ENCODE data around the gene TENM3. TPM values are rescaled to one million over a fixed set of nuclear protein-coding genes. Genes with fewer than 3 reads are reported as not detected.

The TENM3 gene
- total and polyA plus RNA-seq, 2 donors (not counting 3 experiments of a cell fraction or from before 2014, with no cell fraction given) = 3.2 to 6.2 TPM

DNA sequence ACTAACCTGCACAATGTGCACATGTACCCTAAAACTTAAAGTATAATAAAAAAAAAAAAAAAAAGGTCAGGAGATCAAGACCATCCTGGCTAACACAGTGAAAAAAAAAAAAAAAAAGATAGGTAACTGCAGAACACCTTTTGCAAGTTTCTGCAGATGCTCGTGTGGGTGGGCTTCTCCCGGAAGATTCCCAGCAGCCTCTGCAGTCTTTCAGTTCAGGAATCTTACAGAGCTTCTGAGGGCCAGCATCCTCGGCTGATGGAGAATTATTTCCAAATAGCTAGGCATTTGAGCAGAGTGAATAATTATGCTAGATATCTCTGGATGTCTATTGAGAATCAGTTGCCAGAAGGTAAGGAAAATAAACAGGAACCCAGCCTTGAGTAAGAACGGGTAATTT is 373.3 kb downstream of the TENM3 start:
- dilution Hi-C loops (cut with MboI; ENCODE audit: extremely low pct_ligation_motif_present, low sequenced_read_pairs) = no loop called here
- no peak for FAIRE-seq

DNA sequence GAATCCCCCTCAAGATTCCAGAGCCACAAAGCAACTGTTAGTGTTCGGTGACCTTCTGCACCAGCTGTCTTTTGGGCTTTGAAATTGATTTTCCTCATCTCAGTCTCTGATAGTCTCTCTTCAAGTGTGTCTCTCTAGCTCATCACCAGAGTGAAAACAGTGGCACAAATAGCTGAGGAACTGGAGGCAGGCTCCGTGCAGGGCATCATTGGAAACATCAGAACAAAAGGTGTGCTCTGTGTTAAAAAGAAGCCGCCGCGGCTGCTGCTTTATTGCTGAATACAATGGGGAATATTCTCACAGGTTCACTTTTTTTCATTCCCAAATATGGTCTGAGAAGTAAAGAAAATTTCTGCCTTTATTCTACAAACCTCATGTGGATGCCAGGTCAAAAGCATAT is 376.5 kb downstream of the TENM3 start:
- H3K9ac ChIP-seq (replicated peaks; ENCODE audit: extremely low read depth, insufficient read depth, low read length) = no peak overlapping the region
- no peak overlapping the region for H3K4me3 ChIP-seq (replicated peaks in 1 of 3; ENCODE audit: insufficient read depth in 1 of 3, low read depth in 1 of 3, low read length in 3 of 3)
- ChIA-PET CTCF (interaction anchor here (1.0 kb wide), 1 partner anchor 15 kb away, joined by 3 read pairs; no protein-coding TSS in a partner anchor), POLR2A (no interaction called here)
- dilution Hi-C loops (cut with MboI; ENCODE audit: extremely low pct_ligation_motif_present, low sequenced_read_pairs) = no loop called here
- no peaks in the 10 kb centered on the region for H4K20me1 ChIP-seq (replicated peaks; ENCODE audit: control insufficient read depth, extremely low read depth, insufficient read depth, low read length)
- H3K36me3 ChIP-seq (ENCODE audit: control insufficient read depth in 2 of 2, extremely low read depth in 1 of 2, insufficient read depth in 2 of 2, low read length in 2 of 2) = no peaks in the 10 kb centered on the region
- H3K79me2 ChIP-seq (ENCODE audit: control insufficient read depth, insufficient read depth, low read length) = no peaks in the 10 kb centered on the region
- no peak overlapping the region for H3K27ac ChIP-seq (ENCODE audit: insufficient read depth, low read depth, low read length)
- H3K9me3 ChIP-seq (replicated peaks; ENCODE audit: control insufficient read depth, insufficient read depth, low read length) = no peaks in the 10 kb centered on the region
- BruUV-seq (replicated peaks) = no TSS peak
- no peaks in the 10 kb centered on the region for H3K27me3 ChIP-seq (ENCODE audit: control insufficient read depth in 2 of 2, insufficient read depth in 2 of 2, low read length in 2 of 2)
- H3K9me1 ChIP-seq (replicated peaks; ENCODE audit: control insufficient read depth, extremely low read depth, insufficient read depth, low read length) = no peaks in the 10 kb centered on the region
- no peak for TF ChIP-seq GATA2 (IDR thresholded peaks at IDR 0.05; ENCODE audit: insufficient read depth, insufficient read length, low read depth, low read length)
- TF ChIP-seq, protein P1, sequence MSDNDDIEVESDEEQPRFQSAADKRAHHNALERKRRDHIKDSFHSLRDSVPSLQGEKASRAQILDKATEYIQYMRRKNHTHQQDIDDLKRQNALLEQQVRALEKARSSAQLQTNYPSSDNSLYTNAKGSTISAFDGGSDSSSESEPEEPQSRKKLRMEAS (IDR thresholded peaks at IDR 0.05; ENCODE audit: insufficient read depth, insufficient read length) = no peak
- TF ChIP-seq FOS (IDR thresholded peaks at IDR 0.05; ENCODE audit: borderline replicate concordance, insufficient read depth, low read length) = no peak
- TF ChIP-seq, protein P2, sequence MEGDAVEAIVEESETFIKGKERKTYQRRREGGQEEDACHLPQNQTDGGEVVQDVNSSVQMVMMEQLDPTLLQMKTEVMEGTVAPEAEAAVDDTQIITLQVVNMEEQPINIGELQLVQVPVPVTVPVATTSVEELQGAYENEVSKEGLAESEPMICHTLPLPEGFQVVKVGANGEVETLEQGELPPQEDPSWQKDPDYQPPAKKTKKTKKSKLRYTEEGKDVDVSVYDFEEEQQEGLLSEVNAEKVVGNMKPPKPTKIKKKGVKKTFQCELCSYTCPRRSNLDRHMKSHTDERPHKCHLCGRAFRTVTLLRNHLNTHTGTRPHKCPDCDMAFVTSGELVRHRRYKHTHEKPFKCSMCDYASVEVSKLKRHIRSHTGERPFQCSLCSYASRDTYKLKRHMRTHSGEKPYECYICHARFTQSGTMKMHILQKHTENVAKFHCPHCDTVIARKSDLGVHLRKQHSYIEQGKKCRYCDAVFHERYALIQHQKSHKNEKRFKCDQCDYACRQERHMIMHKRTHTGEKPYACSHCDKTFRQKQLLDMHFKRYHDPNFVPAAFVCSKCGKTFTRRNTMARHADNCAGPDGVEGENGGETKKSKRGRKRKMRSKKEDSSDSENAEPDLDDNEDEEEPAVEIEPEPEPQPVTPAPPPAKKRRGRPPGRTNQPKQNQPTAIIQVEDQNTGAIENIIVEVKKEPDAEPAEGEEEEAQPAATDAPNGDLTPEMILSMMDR (IDR thresholded peaks at IDR 0.05; ENCODE audit: extremely low read depth in 1 of 2, insufficient read depth in 1 of 2, low read depth in 1 of 2, low read length in 2 of 2) = no peak
- TF ChIP-seq JUN (IDR thresholded peaks at IDR 0.05; ENCODE audit: borderline replicate concordance, insufficient read depth, insufficient read length, low read depth) = no peak
- TF ChIP-seq EZH2 (IDR thresholded peaks at IDR 0.05; ENCODE audit: borderline replicate concordance, low read depth, low read length, severe bottlenecking) = no peak
- no peak for TF ChIP-seq MYC (IDR thresholded peaks at IDR 0.05; ENCODE audit: low read depth, low read length)
- TF ChIP-seq POLR2A (IDR thresholded peaks at IDR 0.05; ENCODE audit: low read depth, low read length) = no peak
- no peak for TF ChIP-seq POLR2AphosphoS5 (IDR thresholded peaks at IDR 0.05; ENCODE audit: insufficient read depth, low read depth, low read length)
- no peak overlapping the region for H3K4me2 ChIP-seq (ENCODE audit: insufficient read depth, low read length)
- intact Hi-C loops (cut with micrococcal nuclease) = no loop called here
- FAIRE-seq = no peak
- peaks cover 6% of the 10 kb centered on the region for H3K4me1 ChIP-seq (ENCODE audit: control insufficient read depth, extremely low read depth, insufficient read depth, low read length)
- DNase-seq (ENCODE audit: low read depth, low spot score) = no peak
- no peak overlapping the region for H2AFZ ChIP-seq (ENCODE audit: low read depth, low read length)

More for the DNA sequence above, 373.3 kb downstream of the TENM3 start:
- H3K4me1 ChIP-seq (ENCODE audit: control insufficient read depth, extremely low read depth, insufficient read depth, low read length) = peaks cover 6% of the 10 kb centered on the region
- no peak overlapping the region for H2AFZ ChIP-seq (ENCODE audit: low read depth, low read length)
- H3K9me3 ChIP-seq (replicated peaks; ENCODE audit: control insufficient read depth, insufficient read depth, low read length) = no peaks in the 10 kb centered on the region
- H3K79me2 ChIP-seq (ENCODE audit: control insufficient read depth, insufficient read depth, low read length) = no peaks in the 10 kb centered on the region
- no peak for DNase-seq (ENCODE audit: low read depth, low spot score)
- ChIA-PET POLR2A (no interaction called here), CTCF (interaction anchor here (1.2 kb wide), 1 partner anchor 13 kb away, joined by 3 read pairs; no protein-coding TSS in a partner anchor)
- H3K9ac ChIP-seq (replicated peaks; ENCODE audit: extremely low read depth, insufficient read depth, low read length) = no peak overlapping the region
- H3K27ac ChIP-seq (ENCODE audit: insufficient read depth, low read depth, low read length) = no peak overlapping the region
- no peaks in the 10 kb centered on the region for H3K36me3 ChIP-seq (ENCODE audit: control insufficient read depth in 2 of 2, extremely low read depth in 1 of 2, insufficient read depth in 2 of 2, low read length in 2 of 2)
- H3K27me3 ChIP-seq (ENCODE audit: control insufficient read depth in 2 of 2, insufficient read depth in 2 of 2, low read length in 2 of 2) = no peaks in the 10 kb centered on the region
- no TSS peak for BruUV-seq (replicated peaks)
- TF ChIP-seq, protein P1 (IDR thresholded peaks at IDR 0.05; ENCODE audit: insufficient read depth, insufficient read length) = no peak
- no peak for TF ChIP-seq POLR2A (IDR thresholded peaks at IDR 0.05; ENCODE audit: low read depth, low read length)
- no peaks in the 10 kb centered on the region for H4K20me1 ChIP-seq (replicated peaks; ENCODE audit: control insufficient read depth, extremely low read depth, insufficient read depth, low read length)
- H3K4me3 ChIP-seq (replicated peaks in 1 of 3; ENCODE audit: insufficient read depth in 1 of 3, low read depth in 1 of 3, low read length in 3 of 3) = no peak overlapping the region
- H3K9me1 ChIP-seq (replicated peaks; ENCODE audit: control insufficient read depth, extremely low read depth, insufficient read depth, low read length) = no peaks in the 10 kb centered on the region
- H3K4me2 ChIP-seq (ENCODE audit: insufficient read depth, low read length) = no peak overlapping the region
- intact Hi-C loops (cut with micrococcal nuclease) = no loop called here
